ENCODE results near the gene DNMT1.
A peak's percentile ranks its signal among the peaks of the same experiment; 100 is the strongest.
"Not testable (repeated sequence)": the region's sequence is repeated elsewhere in the genome, so short reads cannot be mapped to it uniquely, and the experiment has no call there.

The DNMT1 gene

GRCh38 chr19:10214784-10215183, 20.0 kb upstream of the DNMT1 start:
- Histone ChIP-seq H3K4me1 (ENCODE audit: control insufficient read depth, insufficient read depth, low read length) (no peaks in the 10 kb centered on the region), H3K4me3 (ENCODE audit: low read depth, low read length) (no peak overlapping the region), H3K9ac (ENCODE audit: low read depth, low read length) (no peak overlapping the region), H3K27me3 (ENCODE audit: control insufficient read depth, insufficient read depth, low read length) (no peaks in the 10 kb centered on the region), H3K9me3 (ENCODE audit: control insufficient read depth, insufficient read depth, low read length) (no peaks in the 10 kb centered on the region), H3K36me3 (ENCODE audit: control insufficient read depth, insufficient read depth, low read length) (no peaks in the 10 kb centered on the region)

- no peak overlapping the region for H3K4me3 ChIP-seq (ENCODE audit: low read depth, low read length)
- no peaks in the 10 kb centered on the region for H3K36me3 ChIP-seq (ENCODE audit: control insufficient read depth, insufficient read depth, low read length)
- H3K9ac ChIP-seq (ENCODE audit: low read depth, low read length), result no peak overlapping the region
- peaks cover 3% of the 10 kb centered on the region for H3K4me1 ChIP-seq (ENCODE audit: control insufficient read depth, insufficient read depth, low read length)
- H3K9me3 ChIP-seq (ENCODE audit: control insufficient read depth, insufficient read depth, low read length), result no peaks in the 10 kb centered on the region
- no peaks in the 10 kb centered on the region for H3K27me3 ChIP-seq (ENCODE audit: control insufficient read depth, insufficient read depth, low read length)
These were observed 16.9 kb upstream of the DNMT1 start for GRCh38 chr19:10211691-10212090.

- no peaks in the 10 kb centered on the region for H3K9me3 ChIP-seq (ENCODE audit: control insufficient read depth, insufficient read depth, low read length)
- H3K9ac ChIP-seq (ENCODE audit: low read depth, low read length), result no peak overlapping the region
- H3K36me3 ChIP-seq (ENCODE audit: control insufficient read depth, insufficient read depth, low read length), result no peaks in the 10 kb centered on the region
- peaks cover 3% of the 10 kb centered on the region for H3K4me1 ChIP-seq (ENCODE audit: control insufficient read depth, insufficient read depth, low read length)
- no peaks in the 10 kb centered on the region for H3K27me3 ChIP-seq (ENCODE audit: control insufficient read depth, insufficient read depth, low read length)
- no peak overlapping the region for H3K4me3 ChIP-seq (ENCODE audit: low read depth, low read length)
These were observed 16.3 kb upstream of the DNMT1 start for GRCh38 chr19:10211061-10211460.

- H3K27me3 ChIP-seq (ENCODE audit: control insufficient read depth, insufficient read depth, low read length), result no peaks in the 10 kb centered on the region
- H3K9ac ChIP-seq (ENCODE audit: low read depth, low read length), result no peak overlapping the region
- H3K4me3 ChIP-seq (ENCODE audit: low read depth, low read length), result no peak overlapping the region
- H3K36me3 ChIP-seq (ENCODE audit: control insufficient read depth, insufficient read depth, low read length), result no peaks in the 10 kb centered on the region
- no peaks in the 10 kb centered on the region for H3K9me3 ChIP-seq (ENCODE audit: control insufficient read depth, insufficient read depth, low read length)
- peaks cover 3% of the 10 kb centered on the region for H3K4me1 ChIP-seq (ENCODE audit: control insufficient read depth, insufficient read depth, low read length)
These were observed 14.6 kb upstream of the DNMT1 start for GRCh38 chr19:10209315-10209714.

DNA sequence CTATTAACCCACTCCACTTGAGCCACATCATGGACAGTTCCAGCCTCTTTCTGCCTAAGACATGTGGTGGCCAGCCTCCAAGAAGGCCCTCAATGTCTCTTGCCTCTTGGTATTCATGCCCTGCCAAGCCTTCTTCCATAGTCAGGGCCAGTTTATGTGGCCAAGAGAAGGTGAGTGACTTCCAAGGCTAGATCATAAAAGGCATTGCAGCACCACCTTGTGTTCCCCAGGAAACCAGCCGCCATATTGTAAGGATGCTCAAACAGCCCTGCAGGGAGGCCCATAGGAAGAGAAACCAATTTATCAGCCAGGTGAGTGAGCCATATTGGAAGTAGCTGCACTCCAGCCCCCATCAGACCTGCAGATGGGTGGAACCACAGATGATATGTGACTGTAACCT, 12.3 kb upstream of the DNMT1 start:
- no peaks in the 10 kb centered on the region for H3K27me3 ChIP-seq (ENCODE audit: control insufficient read depth, insufficient read depth, low read length)
- peaks cover 3% of the 10 kb centered on the region for H3K4me1 ChIP-seq (ENCODE audit: control insufficient read depth, insufficient read depth, low read length)
- no peaks in the 10 kb centered on the region for H3K9me3 ChIP-seq (ENCODE audit: control insufficient read depth, insufficient read depth, low read length)
- no peak overlapping the region for H3K4me3 ChIP-seq (ENCODE audit: low read depth, low read length)
- no peaks in the 10 kb centered on the region for H3K36me3 ChIP-seq (ENCODE audit: control insufficient read depth, insufficient read depth, low read length)
- H3K9ac ChIP-seq (ENCODE audit: low read depth, low read length), result no peak overlapping the region

DNA sequence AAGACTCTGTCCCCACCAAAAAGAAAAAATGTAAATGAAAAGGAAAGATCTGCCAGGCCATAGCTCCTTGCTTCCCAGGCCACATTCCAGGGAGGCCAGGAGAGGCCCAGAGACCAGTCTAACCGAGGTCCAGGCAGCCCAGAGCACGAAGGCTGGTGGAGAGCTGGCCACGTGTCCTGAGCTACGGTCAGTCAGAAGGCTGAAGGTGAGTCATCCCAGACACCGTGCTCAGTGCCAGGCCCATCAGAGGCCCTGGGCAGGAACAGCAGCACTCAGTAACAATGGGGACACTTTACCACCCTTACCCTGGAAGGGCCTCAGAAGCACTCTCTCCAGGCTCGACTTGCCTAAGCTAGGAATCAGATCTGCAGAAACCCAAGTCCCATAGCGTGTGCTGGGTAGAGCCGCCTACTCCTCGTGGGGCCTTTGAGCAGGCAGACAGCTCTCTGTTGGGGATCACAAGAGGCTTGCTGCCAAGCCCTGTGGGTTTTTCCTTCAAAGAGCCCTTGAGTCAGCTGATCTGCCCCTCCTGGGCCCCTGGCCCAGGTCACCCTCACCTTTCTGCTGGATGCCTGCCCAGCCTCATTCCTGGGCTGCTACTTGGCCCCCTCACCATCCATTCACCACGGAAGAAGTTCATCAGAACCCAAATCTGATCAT, 11.6 kb upstream of the DNMT1 start:
- Histone ChIP-seq H3K9me3 (ENCODE audit: control insufficient read depth, insufficient read depth, low read length) (no peaks in the 10 kb centered on the region), H3K4me1 (ENCODE audit: control insufficient read depth, insufficient read depth, low read length) (peaks cover 3% of the 10 kb centered on the region), H3K27me3 (ENCODE audit: control insufficient read depth, insufficient read depth, low read length) (no peaks in the 10 kb centered on the region), H3K9ac (ENCODE audit: low read depth, low read length) (no peak overlapping the region), H3K36me3 (ENCODE audit: control insufficient read depth, insufficient read depth, low read length) (no peaks in the 10 kb centered on the region), H3K4me3 (ENCODE audit: low read depth, low read length) (no peak overlapping the region)

DNA sequence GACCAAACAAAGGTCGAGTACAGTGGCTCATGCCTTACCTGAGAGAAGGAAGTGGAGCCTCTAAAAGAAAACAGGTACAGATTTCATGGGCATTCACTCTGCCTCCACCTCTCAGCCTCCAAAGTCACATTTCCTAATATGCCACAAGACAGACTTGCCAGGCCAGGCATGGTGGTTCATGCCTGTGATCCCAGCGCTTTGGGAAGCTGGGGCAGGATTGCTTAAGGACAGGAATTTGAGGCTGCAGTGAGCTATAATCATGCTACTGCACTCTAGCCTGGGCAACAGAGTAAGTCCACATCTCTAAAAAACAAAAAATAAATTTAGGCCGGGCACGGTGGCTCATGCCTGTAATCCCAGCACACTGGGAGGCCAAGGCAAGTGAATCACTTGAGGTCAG, 10.9 kb upstream of the DNMT1 start:
- Histone ChIP-seq H3K9ac (ENCODE audit: low read depth, low read length) (no peak overlapping the region), H3K9me3 (ENCODE audit: control insufficient read depth, insufficient read depth, low read length) (no peaks in the 10 kb centered on the region), H3K4me3 (ENCODE audit: low read depth, low read length) (no peak overlapping the region), H3K4me1 (ENCODE audit: control insufficient read depth, insufficient read depth, low read length) (peaks cover 3% of the 10 kb centered on the region), H3K27me3 (ENCODE audit: control insufficient read depth, insufficient read depth, low read length) (no peaks in the 10 kb centered on the region), H3K36me3 (ENCODE audit: control insufficient read depth, insufficient read depth, low read length) (no peaks in the 10 kb centered on the region)

DNA sequence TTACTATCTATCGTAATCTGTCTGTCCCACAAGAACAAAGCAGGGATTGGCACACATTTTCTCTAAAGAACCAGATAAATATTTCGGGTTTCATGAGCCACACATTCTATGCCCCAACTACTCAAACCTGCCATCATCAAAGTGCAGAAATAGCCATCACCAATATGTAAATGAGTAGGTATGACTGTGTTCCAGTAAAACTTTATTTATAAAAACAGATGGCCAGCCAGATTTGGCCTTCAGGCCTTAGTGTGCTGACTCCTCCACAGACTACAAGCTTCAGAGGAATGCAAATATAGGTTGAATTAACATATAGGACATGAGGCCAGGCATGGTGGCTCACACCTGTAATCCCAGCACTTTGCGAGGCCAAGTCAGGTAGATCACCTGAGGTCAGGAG, 8.9 kb upstream of the DNMT1 start:
- H3K4me3 ChIP-seq (ENCODE audit: low read depth, low read length), result no peak overlapping the region
- no peaks in the 10 kb centered on the region for H3K9me3 ChIP-seq (ENCODE audit: control insufficient read depth, insufficient read depth, low read length)
- H3K36me3 ChIP-seq (ENCODE audit: control insufficient read depth, insufficient read depth, low read length), result no peaks in the 10 kb centered on the region
- no peak overlapping the region for H3K9ac ChIP-seq (ENCODE audit: low read depth, low read length)
- no peaks in the 10 kb centered on the region for H3K4me1 ChIP-seq (ENCODE audit: control insufficient read depth, insufficient read depth, low read length)
- no peaks in the 10 kb centered on the region for H3K27me3 ChIP-seq (ENCODE audit: control insufficient read depth, insufficient read depth, low read length)

- no peaks in the 10 kb centered on the region for H3K27me3 ChIP-seq (ENCODE audit: control insufficient read depth, insufficient read depth, low read length)
- H3K9ac ChIP-seq (ENCODE audit: low read depth, low read length), result no peak overlapping the region
- H3K9me3 ChIP-seq (ENCODE audit: control insufficient read depth, insufficient read depth, low read length), result no peaks in the 10 kb centered on the region
- no peaks in the 10 kb centered on the region for H3K4me1 ChIP-seq (ENCODE audit: control insufficient read depth, insufficient read depth, low read length)
- H3K4me3 ChIP-seq (ENCODE audit: low read depth, low read length), result no peak overlapping the region
- no peaks in the 10 kb centered on the region for H3K36me3 ChIP-seq (ENCODE audit: control insufficient read depth, insufficient read depth, low read length)
These were observed 6.4 kb upstream of the DNMT1 start for GRCh38 chr19:10201176-10201575.

- H3K27me3 ChIP-seq (ENCODE audit: control insufficient read depth, insufficient read depth, low read length); H3K36me3 ChIP-seq (ENCODE audit: control insufficient read depth, insufficient read depth, low read length); H3K9me3 ChIP-seq (ENCODE audit: control insufficient read depth, insufficient read depth, low read length); H3K4me3 ChIP-seq (ENCODE audit: low read depth, low read length); H3K9ac ChIP-seq (ENCODE audit: low read depth, low read length); H3K4me1 ChIP-seq (ENCODE audit: control insufficient read depth, insufficient read depth, low read length): not testable (repeated sequence)
These were observed 5.3 kb upstream of the DNMT1 start for GRCh38 chr19:10200101-10200500.

DNA sequence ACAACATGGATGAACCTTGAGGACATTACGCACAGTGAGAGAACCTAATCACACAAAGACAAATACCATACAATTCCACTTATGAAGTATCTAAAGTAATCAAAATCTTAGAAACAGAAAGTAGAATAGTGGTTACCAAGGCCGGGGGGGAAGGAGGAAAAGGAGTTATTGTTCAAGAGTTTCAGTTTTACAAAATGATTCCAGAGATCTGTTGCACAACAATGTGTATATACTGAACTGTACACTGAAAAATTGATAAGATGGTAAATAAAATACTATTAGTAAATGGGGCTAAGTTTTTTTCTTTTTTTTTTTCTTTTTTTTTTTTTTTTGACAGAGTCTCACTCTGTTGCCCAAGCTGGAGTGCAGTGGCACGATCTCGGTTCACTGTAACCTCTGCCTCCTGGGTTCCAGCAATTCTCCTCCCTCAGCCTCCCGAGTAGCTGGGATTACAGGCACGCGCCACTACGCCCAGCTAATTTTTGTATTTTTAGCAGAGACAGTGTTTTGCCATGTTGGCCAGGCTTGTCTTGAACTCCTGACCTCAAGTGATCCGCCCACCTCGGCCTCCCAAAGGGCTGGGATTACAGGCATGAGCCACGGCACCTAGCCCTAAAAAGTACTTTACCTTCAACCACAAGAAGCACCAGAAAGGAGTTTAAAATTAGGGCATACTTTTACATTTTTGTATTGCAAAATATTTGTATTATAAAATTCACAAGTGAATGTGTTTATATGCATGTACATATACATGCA, 4.3 kb upstream of the DNMT1 start:
- H3K27me3 ChIP-seq (ENCODE audit: control insufficient read depth, insufficient read depth, low read length); H3K36me3 ChIP-seq (ENCODE audit: control insufficient read depth, insufficient read depth, low read length); H3K4me3 ChIP-seq (ENCODE audit: low read depth, low read length); H3K9me3 ChIP-seq (ENCODE audit: control insufficient read depth, insufficient read depth, low read length); H3K9ac ChIP-seq (ENCODE audit: low read depth, low read length); H3K4me1 ChIP-seq (ENCODE audit: control insufficient read depth, insufficient read depth, low read length): not testable (repeated sequence)

- H3K4me3 ChIP-seq (ENCODE audit: low read depth, low read length), result peak overlapping the region; percentile 98
- no peaks in the 10 kb centered on the region for H3K27me3 ChIP-seq (ENCODE audit: control insufficient read depth, insufficient read depth, low read length)
- H3K9ac ChIP-seq (ENCODE audit: low read depth, low read length), result peak overlapping the region; percentile 94
- no peaks in the 10 kb centered on the region for H3K4me1 ChIP-seq (ENCODE audit: control insufficient read depth, insufficient read depth, low read length)
- H3K9me3 ChIP-seq (ENCODE audit: control insufficient read depth, insufficient read depth, low read length), result no peaks in the 10 kb centered on the region
- H3K36me3 ChIP-seq (ENCODE audit: control insufficient read depth, insufficient read depth, low read length), result peaks cover 7% of the 10 kb centered on the region
These were observed 406 bp upstream of the DNMT1 start for GRCh38 chr19:10195199-10195519.
